Lung (tissue), 12 donors: ENCODE data around the gene SLC8A1. TPM values are rescaled to one million over a fixed set of nuclear protein-coding genes. Genes with fewer than 3 reads are reported as not detected.
A peak's percentile ranks its signal among the peaks of the same experiment; 100 is the strongest.

Source experiments
- ATAC-seq: fragments of 200-7000 bp; cut with Tn5 transposase; one replicate; pipeline ENCODE4 v1.9.1; 2020; ENCODE audit warnings: moderate number of reproducible peaks; ENCODE audit not compliant: insufficient read depth, low FRiP score
- DNase-seq, 3 donors: peaks; one replicate each; pipeline ENCODE4 v3.0.0-alpha.2; 2013 to 2017
- H3K27ac ChIP-seq, 2 donors: one replicate each; pipeline ENCODE4 v1.5.1; 2013; ENCODE audit warnings: mild to moderate bottlenecking in 2 of 2, moderate library complexity in 2 of 2, control low read depth in 1 of 2, inconsistent platforms in 1 of 2, low read depth in 1 of 2, low read length in 1 of 2
- H3K27me3 ChIP-seq, 3 donors: one replicate each; pipeline ENCODE4 v1.5.1; 2013; ENCODE audit warnings: low read length in 2 of 3; ENCODE audit not compliant: control insufficient read depth in 3 of 3, insufficient read depth in 3 of 3
- H3K36me3 ChIP-seq, 4 donors: one replicate each; pipeline ENCODE4 v1.5.1; 2013; ENCODE audit warnings: low read length in 4 of 4, mild to moderate bottlenecking in 1 of 4, moderate library complexity in 1 of 4; ENCODE audit not compliant: control insufficient read depth in 4 of 4, insufficient read depth in 4 of 4
- H3K4me1 ChIP-seq, 5 donors: one replicate each; pipeline ENCODE4 v1.5.1; 2013; ENCODE audit warnings: low read length in 5 of 5, mild to moderate bottlenecking in 2 of 5, moderate library complexity in 1 of 5; ENCODE audit not compliant: control insufficient read depth in 5 of 5, insufficient read depth in 5 of 5
- H3K4me3 ChIP-seq: one replicate; pipeline ENCODE4 v1.5.1; 2013; ENCODE audit warnings: mild to moderate bottlenecking, control low read depth, moderate library complexity
- H3K9ac ChIP-seq, 2 donors: one replicate each; pipeline ENCODE4 v1.5.1; 2013; ENCODE audit warnings: low read length in 2 of 2, control low read depth in 1 of 2; ENCODE audit not compliant: insufficient read depth in 1 of 2
- H3K9me3 ChIP-seq, 4 donors: one replicate each; pipeline ENCODE4 v1.5.1; 2013; ENCODE audit warnings: low read length in 3 of 4, mild to moderate bottlenecking in 1 of 4, moderate library complexity in 1 of 4; ENCODE audit not compliant: control insufficient read depth in 4 of 4, insufficient read depth in 3 of 4
- WGBS, 2 donors: extraction: QIAGEN DNeasy Blood & Tissue Kit; methylation state at CpG; one replicate each; pipeline ENCODE4 v1.1.7; 2013; 5-methylcytosine and 5-hydroxymethylcytosine counted together
- polyA plus RNA-seq, 2 donors: library from polyadenylated mRNA; stranded (reverse); fragments of 200-250 nt; gene quantifications; one replicate each; pipeline ENCODE4 v1.2.1, GENCODE V29; 2013
- total RNA-seq, 2 donors: library from RNA; depleted of rRNA in 1 of 2; stranded (reverse); fragments of >200 nt in 1 of 2; gene quantifications; one replicate each; pipeline ENCODE4 v1.2.1, GENCODE V29; 2014 to 2021
- TF ChIP-seq, protein P1 (sequence below): IDR thresholded peaks from 2 replicates; pipeline ENCODE4 v1.5.1; 2012; ENCODE audit warnings: mild to moderate bottlenecking; ENCODE audit errors: control extremely low read depth, extremely low read depth
- donor health status: control.
- donor health status: control.
- donor health status: Bipolar disorder and iron deficiency.
- donor health status: healthy.
- donor health status: DM: yes; HTN: yes; CAD: no.

SLC8A1 gene
- total and polyA plus RNA-seq, 4 donors, result 1.2 to 34.7 (median 18.4) TPM

DNA sequence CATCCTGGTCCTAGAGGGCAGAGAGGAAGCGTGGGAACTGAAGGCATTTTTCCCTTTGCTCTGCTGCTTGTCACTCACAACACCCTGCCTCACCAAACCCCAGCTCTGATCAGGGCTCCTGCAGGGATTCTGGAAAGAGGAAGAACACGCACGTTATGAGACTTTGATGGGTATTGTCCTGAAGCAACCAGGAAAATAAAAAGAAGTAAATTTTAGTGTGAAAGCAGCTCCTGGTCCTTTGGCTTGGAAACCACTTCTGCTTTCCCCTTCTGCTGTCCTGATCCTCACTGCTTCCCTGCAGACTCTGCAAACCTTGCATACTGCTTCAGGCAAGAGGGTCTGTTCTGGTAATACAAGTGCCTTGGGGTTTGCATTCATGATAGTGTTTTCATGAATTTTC is 164.1 kb downstream of the SLC8A1 start:
- H3K9me3 ChIP-seq, result no peaks in the 10 kb centered on the region
- whole genome bisulfite sequencing, 2 donors, result 53 to 66% methylated on average over 3 of the region's 3 CpGs
- ATAC-seq, result no peak
- DNase-seq, result no peak
- TF ChIP-seq, protein P1, sequence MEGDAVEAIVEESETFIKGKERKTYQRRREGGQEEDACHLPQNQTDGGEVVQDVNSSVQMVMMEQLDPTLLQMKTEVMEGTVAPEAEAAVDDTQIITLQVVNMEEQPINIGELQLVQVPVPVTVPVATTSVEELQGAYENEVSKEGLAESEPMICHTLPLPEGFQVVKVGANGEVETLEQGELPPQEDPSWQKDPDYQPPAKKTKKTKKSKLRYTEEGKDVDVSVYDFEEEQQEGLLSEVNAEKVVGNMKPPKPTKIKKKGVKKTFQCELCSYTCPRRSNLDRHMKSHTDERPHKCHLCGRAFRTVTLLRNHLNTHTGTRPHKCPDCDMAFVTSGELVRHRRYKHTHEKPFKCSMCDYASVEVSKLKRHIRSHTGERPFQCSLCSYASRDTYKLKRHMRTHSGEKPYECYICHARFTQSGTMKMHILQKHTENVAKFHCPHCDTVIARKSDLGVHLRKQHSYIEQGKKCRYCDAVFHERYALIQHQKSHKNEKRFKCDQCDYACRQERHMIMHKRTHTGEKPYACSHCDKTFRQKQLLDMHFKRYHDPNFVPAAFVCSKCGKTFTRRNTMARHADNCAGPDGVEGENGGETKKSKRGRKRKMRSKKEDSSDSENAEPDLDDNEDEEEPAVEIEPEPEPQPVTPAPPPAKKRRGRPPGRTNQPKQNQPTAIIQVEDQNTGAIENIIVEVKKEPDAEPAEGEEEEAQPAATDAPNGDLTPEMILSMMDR, result no peak
- H3K27me3 ChIP-seq, result no peaks in the 10 kb centered on the region
- H3K36me3 ChIP-seq, result no peaks in the 10 kb centered on the region
- H3K9ac ChIP-seq, result no peak overlapping the region
- no peak overlapping the region for H3K4me3 ChIP-seq
- H3K27ac ChIP-seq, result no peak overlapping the region
- H3K4me1 ChIP-seq, result peaks cover 0 to 17% (median 0%) of the 10 kb centered on the region in 5 donors

DNA sequence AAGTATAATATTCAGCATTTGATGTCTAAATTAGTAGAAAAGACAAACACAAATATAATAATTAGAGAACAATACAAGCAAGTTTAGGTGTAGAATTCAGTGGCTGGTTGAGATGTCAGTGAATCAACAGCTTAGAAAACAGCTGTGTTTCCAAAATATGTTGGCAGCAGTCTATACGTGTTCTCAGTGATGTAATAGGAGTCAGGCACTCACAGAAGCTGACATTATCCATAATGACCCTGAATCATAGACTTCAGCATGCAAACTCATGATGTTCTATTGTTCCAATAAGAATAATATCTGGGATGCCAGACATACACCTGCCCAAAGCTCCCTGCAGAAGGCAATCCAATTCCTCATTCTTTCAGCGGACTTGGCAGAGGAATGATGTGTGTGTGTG is 164.7 kb downstream of the SLC8A1 start:
- DNase-seq (peak in 1 of 3 donors; percentile 14), ATAC-seq (no peak)
- no peak overlapping the region for H3K27ac ChIP-seq
- WGBS, 2 donors, result 71% methylated on average over 2 of the region's 2 CpGs
- H3K4me3 ChIP-seq, result no peak overlapping the region
- no peak overlapping the region for H3K9ac ChIP-seq
- H3K9me3 ChIP-seq, result no peaks in the 10 kb centered on the region
- H3K36me3 ChIP-seq, result no peaks in the 10 kb centered on the region
- no peaks in the 10 kb centered on the region for H3K27me3 ChIP-seq
- TF ChIP-seq, protein P1, result no peak
- H3K4me1 ChIP-seq, result peaks cover 0 to 21% (median 1%) of the 10 kb centered on the region in 5 donors

DNA sequence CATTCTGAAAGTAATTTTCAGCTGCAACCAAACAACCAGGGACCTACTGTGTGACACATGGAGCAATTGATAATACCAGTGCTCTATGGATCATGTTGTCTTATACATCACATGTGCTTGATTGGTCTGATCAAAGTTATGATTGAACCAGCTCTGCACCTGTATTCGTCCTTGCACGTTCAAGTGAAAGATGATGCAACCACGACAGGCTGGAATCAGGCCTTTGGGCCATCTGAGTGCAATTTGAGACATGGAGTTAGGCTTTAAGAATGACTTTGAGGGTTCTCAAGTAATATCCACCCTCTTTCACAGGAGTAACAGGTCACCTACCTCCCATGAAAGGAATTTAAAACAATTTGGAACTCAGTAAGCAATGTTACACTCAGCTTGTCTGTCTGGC is 165.2 kb downstream of the SLC8A1 start:
- Histone ChIP-seq H3K9ac (no peak overlapping the region), H3K4me1 (peaks cover 0 to 23% (median 2%) of the 10 kb centered on the region in 5 donors), H3K9me3 (no peaks in the 10 kb centered on the region), H3K4me3 (no peak overlapping the region), H3K36me3 (no peaks in the 10 kb centered on the region), H3K27me3 (no peaks in the 10 kb centered on the region), H3K27ac (no peak overlapping the region)
- no peak for DNase-seq
- TF ChIP-seq, protein P1, result no peak
- ATAC-seq, result no peak
- 78 to 81% methylated on average over 3 of the region's 3 CpGs for WGBS, 2 donors

DNA sequence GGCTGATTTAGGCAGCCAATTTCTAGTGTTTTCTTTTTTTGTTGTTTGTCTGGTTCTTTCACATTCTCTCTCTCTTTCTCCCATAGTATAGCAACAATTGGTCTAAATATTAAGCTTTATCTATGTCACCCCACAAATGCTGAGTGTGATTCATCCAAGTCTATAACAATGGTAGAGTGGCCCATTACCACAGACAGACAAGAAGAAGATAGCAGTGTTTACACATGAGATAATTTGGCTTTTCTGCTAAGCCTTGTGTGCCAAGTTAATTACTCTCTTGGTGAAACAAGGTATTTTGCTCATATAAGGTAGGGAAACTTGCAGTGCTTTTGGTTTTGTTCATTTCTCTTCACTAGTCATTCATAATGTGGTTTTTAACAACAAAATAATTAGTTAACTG is 166.5 kb downstream of the SLC8A1 start:
- H3K36me3 ChIP-seq, result no peaks in the 10 kb centered on the region
- TF ChIP-seq, protein P1, result no peak
- DNase-seq (no peak), ATAC-seq (no peak)
- H3K4me3 ChIP-seq, result no peak overlapping the region
- H3K27ac ChIP-seq, result no peak overlapping the region
- H3K4me1 ChIP-seq, result peaks cover 0 to 32% (median 12%) of the 10 kb centered on the region in 5 donors
- H3K9ac ChIP-seq, result no peak overlapping the region
- H3K27me3 ChIP-seq, result no peaks in the 10 kb centered on the region
- no peaks in the 10 kb centered on the region for H3K9me3 ChIP-seq
